HG02840 (cell line): ENCODE results near the gene CX3CR1.

Experiments
- ATAC-seq: cut with Tn5 transposase; IDR thresholded peaks from one replicate; pipeline ENCODE4 v1.9.1; 2021; ENCODE audit warnings: mild to moderate bottlenecking, moderate library complexity, moderate number of reproducible peaks; ENCODE audit not compliant: unreplicated experiment, low FRiP score

Gene CX3CR1

DNA sequence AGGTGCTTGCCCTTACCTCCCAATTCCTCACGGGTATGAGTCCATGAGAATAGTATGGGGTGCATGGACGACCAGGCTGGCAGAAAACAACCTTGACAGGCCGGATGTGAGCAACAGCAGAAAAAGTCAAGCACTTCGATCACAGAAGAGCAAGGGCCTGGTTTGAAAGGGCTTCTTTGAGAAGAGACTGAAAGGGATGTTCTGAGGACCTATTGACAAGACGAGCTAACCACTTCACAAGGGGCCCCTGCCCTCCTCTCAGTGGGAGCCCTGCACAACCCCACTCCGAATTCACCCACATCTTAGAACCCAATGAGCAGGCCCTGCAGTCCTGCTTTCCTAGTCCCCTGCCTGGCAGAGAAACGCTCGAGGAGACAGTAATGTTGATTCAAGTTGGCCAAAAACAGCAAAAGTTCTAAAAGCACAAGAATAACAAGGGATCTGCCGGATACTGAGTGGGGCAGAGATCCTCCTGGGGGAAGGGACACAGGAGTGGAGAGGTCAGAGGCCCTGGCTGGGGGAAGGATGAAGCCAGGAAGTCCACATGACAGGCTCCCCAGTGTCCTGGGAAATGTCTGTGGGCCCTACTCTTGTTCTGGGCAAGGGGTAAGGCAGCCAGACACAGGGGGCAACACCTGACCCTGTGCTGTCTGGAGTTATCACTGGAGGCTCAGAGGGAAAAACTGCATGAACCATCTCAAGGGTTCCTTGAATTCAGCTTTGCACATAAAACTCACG is 14.8 kb upstream of the CX3CR1 start:
- no peak for ATAC-seq

DNA sequence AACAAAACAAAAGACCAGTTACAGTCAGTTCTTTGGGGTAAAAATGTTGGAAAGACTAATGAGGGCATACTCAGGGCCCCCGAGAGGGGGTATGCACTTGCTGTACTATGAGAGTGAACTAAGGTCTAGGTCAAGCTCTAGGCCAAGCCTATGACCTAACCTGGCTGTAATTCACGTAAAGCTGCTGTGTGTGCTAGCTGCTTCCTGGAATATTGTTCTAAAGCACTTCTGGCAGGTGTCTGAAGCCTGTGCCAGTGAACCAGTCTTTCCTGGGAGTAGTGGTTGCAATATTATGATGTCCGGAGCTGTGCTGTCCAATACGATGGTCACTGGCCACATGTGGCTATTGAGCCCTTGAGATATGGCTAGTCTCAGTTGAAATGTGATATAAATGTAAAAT is 13.1 kb upstream of the CX3CR1 start:
- no peak for ATAC-seq

DNA sequence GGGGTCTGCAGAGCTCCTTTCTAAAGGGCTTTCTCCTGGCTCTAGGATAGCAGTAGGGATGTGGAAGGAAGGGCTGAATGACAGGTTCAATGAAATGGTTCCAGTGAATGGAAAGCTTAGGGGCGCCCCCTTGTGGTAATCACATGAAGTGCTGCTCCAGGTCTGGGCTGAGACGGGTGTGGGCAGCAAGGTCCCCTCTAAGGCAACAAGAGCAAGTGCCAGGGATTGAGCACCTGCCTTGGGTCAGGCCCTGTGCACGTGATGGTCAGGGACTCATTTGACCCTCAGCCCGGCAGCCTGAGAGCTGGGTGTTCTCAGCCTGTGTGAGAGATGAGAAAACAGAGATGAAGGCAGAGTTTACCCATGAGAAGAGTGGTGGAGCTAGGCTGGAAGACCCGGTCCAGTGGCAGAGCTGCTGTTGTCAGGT is 12.1 kb upstream of the CX3CR1 start:
- ATAC-seq = no peak

DNA sequence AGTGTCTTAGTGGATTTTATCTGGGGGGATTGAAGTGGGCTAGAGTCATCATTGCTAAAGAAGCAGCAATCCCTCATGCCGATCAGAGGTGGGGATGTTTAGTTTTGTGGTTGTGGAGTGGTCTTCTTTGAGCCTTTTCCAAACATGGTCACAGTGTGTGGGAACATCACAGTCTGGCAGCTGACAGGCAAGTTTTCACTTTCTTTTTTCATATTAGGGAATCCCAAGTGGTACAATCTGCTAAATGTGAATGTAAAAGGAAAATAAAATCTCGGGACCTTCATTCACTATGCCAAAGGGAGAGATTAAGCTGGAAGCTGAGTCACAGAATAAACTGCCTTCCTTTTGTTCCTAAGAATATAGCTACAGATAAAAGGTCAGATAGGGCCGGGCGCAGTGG is 10.4 kb upstream of the CX3CR1 start:
- ATAC-seq = no peak

DNA sequence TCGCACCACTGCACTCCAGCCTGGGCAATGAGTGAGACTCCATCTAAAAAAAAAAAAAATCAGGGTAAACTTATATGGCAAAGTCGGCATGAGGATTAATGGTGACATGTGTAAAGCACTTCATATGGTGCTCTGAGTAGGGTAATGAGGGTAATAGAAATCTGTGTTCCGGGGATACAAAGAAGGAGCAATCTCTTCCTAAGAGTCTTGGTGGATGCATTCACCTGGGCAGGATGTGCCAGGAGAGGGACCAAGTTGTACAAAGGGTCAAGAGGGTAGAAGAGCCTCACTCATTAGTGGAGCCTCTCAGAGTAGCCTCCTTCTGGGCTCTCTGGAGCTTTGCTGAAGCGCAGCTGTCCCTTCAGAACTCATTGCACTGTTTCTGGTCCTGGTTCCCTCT is 9.3 kb upstream of the CX3CR1 start:
- ATAC-seq = no peak

DNA sequence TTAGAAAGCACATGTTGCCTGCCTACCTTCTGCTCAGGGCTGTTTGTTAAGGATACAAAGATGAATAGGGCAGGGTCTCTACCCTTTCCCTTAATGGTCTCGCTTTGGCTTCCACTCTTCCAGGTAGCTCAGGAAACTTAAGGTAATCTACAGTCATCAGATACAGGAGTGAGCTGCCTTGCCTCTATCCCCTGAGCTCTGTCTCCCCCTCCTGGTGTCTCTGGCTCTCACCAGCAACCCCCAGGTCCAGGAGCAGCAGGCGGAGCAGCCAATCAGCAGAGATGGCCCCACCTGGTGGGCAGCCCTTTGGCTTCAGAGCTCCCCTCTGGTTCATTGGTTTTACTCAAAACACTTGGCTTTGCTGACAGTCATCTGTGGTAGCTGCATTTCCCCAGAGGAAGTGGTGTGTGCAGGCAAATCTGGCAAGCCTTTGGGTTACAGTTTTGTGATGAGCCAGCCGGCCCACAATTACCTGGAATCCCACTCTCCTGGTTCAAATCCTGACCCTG is 8.5 kb upstream of the CX3CR1 start:
- ATAC-seq = peak; percentile 98

DNA sequence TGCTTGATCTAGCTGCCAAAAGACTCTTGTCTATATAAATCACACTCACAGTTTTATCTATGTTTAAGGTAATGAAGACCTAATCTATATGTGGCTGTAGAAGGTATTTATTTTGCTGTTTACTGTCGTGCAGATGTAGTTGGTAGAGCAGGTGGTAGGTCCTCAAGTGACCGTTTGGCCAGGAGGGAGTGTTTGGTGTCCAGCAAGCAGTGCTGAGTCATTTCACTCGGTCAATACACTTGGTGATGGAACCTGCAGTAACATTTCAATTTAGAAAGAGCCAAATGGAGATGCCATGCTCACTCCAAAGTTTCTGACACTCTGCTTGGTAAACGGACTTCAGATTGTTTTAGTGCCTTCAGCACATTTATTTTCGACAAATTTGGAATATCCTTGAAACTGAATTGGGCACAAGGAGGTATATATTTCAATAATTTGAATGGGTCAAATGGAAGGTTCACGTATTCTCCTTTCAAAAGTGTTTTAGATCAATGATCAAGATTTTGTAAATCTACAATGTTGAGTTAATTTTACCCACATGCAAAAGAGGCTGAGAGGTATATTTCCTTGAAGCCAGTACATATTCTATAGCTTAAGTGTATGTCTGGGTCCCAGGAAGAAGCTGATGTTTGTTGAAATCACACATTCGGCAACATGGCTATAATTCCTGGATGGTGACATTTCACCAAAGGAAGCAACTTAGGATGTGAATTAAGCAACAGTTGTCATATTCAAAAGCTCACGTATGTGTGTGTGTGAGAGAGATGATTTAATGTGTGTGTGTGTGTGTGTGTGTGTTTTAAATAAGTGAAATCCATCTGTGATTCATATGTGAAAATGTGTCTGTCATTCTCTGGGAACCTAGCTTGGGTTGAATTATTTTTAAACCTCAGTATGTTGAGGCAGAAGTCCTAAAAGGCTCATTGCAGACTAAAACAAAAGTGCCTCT is 7.7 kb upstream of the CX3CR1 start:
- ATAC-seq = no peak

DNA sequence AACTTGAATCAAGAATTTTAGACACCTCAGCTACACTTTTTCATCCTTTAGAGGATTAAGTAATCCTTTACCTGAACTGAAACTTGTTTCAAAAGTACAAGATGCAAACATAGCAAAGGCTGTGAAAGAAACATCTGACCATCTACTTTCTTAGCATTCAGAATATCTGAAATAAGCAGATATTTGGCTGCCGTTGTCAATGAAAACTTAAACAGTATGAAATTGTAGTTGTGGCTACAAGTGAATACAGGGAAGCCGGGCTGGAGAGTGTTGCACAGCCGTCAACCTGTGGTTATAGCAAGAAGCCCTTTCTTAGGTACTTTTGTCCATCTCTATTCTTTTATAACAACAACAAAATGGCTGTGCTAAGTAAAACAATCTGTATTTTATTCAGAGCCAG is 6.9 kb upstream of the CX3CR1 start:
- no peak for ATAC-seq

DNA sequence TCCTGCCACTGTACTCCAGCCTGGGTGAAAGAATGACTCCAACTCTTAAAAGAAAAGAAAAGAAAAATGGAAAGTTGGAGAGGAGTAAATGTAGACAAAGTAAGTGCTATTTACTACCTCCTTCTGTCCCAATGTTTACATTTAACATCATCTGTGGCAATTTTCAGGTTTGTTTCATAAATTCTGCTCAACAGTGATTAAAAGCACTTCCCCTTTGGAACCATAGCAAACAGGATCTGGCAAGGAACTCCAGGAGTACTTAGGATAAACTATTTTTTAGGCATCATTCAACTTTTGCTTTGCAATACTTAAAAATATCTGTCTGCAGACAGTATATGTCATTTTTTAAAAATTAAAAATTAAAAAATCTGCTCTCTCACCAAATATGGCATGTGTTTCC is 5.5 kb upstream of the CX3CR1 start:
- no peak for ATAC-seq

DNA sequence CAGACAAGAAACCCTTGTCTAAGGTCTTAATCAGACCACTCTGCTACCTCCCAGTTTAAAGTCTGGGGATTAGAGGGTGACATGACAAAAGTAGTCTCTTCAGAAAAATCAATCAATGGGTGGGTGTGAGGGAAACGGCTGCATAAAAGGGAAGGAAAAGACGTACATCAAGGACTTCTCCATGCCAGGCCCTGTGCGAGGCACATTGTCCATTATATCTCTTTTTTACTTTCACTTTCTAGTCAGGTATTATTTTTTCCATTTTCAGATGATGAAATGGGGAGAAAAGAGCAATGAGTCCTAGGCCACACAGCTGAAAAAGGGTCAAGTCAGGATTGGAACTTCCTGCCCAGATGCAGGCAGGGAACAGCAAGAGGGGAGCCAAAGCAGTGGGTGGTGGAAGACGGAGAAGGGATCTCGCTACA is 4.6 kb upstream of the CX3CR1 start:
- ATAC-seq = no peak

DNA sequence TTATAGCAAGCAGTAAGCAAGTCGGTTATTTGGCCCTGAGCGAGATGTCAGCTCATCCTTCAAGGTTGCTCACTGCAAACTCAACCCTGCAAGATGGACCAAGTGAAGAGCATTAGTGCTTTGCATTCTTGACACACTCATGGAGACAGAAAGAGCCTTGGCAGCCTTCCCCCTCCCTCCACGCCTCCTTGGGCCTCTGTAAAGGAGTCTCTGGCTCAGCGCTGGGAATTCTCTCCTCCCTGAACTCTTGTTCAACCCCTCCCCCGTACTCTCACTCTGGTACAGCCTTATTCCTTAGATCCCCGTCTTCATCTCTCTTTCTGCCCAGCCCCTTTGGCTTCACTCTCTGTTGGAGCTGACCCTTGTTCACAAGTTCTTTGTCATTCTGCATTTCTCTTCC is 2.2 kb upstream of the CX3CR1 start:
- no peak for ATAC-seq

DNA sequence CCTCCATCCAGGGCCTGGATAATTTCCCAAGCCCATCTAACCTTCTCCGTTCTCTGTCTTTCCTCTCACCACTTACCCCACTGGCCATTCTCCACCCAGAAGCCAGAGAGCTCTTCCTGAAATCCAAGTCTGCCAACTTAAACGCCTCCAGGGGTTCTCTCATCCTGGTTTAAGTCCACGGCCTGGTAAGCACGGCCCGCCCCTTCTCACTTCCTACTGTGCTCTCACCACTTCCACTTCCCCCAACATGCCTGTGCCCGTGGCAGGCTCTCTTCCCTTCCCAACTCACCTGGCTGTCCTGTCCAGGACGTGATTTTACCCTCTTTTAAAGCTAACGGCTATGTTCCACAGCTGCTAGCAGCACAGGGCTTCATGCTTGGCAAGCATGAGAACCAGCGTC is 1.7 kb upstream of the CX3CR1 start:
- no peak for ATAC-seq

DNA sequence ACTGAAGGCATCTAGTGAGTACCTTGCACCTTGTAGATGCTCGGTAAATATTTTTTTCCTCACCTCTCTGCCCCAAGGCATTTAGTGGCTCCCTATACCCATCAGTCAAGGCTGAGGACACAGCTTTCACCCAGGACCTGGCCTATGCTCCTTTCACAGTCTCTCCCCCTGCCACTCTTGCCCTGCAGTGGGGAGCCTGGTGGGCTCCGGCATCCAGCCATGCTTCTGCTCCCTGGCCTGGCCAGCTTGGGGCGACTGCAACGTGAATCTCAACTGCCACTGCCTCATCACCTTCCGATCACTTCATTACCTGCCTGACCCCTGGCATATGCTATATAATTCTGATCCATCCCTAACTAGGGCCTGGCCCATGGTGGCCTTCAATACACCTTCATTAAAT is 735 bp upstream of the CX3CR1 start:
- no peak for ATAC-seq

DNA sequence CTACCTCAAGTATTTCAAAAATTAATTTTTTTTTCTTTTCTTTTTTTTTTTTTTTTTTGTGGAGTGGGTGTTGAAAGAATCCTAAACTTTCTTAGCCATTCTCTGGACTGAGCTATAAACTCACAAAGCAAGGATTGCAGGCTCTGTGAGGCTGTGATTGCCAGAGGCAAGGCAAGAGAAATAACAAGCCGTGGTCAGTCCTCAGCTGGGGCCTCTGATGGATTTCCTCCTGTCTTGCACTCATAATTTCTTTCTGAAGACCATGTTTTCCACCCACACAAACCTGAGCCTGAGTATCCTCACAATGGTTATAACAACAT is 1.3 kb downstream of the CX3CR1 start:
- ATAC-seq = no peak

DNA sequence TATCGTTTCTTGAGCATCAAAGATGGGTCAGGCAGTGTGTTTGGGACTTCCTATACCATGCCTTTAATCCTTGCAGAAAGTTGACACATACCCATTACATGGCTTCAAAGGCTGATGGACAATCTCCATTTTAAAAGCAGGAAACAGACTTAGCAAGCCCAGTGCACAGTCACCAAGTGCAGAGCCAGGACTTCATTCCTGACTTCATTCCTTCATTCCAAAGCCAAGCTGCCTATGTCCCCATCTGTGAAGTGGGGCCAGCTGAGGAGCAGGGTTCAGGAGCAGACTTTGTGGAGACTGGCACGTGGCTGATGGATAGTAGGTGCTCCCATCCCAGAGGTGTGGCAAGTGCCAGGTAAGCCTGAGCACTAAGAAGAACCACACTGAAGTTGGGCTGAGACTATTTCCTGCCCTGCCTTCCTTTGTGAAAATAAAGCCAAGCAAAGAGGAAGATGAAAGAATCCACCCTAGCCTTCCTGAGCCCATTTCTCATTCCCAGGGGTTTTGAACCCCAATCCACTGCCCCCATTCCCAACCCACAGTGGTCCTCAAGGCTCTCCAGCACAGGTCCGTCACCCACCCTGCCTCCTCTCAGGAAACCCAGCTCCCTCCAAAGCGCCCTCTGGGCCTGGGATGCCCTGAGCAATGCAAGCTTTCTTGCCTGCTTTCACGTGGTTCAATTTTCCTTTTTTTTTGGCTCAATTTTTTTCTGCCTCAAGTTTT is 1.8 kb downstream of the CX3CR1 start:
- no peak for ATAC-seq

DNA sequence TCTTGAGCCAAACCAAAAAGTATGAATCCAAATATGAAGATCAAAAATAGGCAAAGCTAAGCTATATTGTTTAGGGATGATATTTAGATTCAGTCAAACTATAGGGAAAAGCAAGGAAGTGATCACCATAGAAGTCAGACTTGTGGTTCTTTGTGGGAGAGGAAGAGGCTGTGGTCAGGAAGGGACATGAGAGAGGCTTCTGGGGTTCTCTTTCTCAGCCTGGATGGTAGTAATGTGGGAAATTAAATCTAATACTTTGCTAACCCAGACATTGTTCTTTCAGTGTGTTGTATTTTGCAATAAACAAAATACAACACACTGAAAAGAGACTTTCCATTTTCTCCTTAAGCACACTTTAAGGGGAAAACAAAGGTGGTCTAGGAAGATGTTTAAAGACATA is 3.1 kb downstream of the CX3CR1 start:
- no peak for ATAC-seq

DNA sequence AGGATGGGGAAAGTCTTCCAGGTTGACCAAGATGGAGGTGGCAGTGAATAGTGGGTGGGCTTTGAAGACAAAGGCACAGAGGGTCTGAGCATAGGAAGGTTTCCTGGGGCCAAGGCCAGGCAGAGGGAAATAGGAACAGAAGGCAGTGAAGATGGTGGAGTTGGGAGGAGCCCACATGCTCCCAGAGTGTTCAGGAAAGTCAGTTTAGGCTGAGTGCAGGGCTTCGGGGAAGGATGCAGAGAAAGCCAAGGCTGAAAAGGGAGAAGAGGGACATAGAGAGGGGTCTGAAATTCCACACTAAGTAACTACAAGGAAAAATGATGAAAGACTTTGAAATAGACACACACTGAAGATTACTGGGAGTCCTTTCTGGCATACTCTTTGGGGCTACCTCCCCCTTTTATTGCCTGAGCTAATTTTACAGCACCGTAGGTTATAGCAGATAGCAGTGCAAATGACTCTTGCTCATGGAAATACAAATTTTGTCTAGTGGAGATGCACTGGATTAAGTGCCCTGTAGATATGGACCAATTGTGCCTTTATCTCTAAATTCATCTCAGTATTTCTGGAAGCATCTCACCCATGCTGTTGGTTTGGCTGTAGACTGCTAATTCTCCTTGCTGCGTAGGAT is 3.8 kb downstream of the CX3CR1 start:
- no peak for ATAC-seq

DNA sequence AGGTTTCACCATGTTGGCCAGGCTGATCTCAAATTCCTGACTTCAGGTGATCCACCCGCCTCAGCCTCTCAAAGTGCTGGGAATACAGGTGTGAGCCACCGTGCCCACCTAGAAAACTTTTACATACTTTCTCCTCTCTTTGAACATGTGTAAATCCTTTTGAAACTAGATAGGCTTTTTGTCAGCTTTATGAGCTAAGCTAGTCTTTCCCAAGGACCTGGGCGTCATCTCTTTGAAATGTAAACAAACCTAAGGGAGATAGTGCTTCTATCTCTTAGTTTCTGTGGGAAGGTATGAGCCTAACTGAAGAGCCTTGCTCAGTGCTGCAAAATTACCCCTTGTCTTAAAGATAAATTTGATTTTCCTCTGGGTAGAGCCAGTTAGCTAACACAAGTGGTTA is 4.8 kb downstream of the CX3CR1 start:
- no peak for ATAC-seq

DNA sequence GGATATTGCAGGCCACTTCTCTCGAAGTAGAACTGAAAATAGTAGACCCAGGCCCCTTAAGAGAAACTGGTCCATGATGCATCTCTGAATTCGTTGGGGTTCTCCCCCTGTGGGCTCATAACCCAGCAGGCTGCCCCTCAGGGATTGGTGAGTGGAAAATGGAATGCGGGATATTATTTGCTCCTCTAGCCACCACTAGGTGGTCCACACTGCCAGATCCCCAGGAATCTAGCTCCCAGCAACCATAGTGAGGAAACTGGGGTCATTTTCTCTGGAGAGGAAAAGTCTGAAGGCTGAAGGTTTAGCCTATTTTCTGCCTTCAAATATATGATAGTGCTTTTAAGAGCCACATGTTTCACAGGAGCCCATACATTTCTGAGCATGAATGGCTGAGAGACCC is 6.7 kb downstream of the CX3CR1 start:
- no peak for ATAC-seq

DNA sequence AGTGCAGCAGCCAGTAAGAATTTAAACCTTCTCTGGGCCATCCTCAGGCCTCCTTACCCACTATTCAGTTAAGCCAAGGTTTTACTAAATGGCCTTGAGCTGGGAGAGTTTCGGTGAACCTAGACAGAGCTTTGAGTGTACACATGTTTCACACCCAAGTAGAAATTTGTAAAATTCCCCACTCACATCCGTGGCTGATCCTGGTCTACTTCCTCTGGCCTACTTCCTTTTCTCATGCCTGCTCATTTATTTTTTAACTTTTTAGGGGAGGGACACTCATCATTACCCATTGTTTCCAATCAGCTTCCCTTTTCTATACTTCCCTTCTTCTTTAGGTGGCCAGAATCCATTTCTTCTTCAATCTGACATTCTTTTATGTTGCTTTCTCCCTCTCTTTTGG is 7.6 kb downstream of the CX3CR1 start:
- no peak for ATAC-seq
